HCT116 (cell line): Measurements from ENCODE around the gene ZNF592.

Experiments
- CBX3 ChIP-seq: IDR thresholded peaks from 2 replicates; pipeline ENCODE4 v1.6.1; 2012; ENCODE audit warnings: low read depth
- CTCF ChIP-seq, 3 experiments: fragments of 200-600 bp in 1 of 3; sonication (generic) in 1 of 3; IDR thresholded peaks in 2 of 3; conservative IDR thresholded peaks in 1 of 3; 2 replicates each; pipeline ENCODE4 v1.5.1; 2012 to 2017; ENCODE audit warnings: low read depth in 2 of 3, low read length in 2 of 3, antibody characterized with exemption in 1 of 3, borderline replicate concordance in 1 of 3, control low read depth in 1 of 3, mild to moderate bottlenecking in 1 of 3, mixed read lengths in 1 of 3, mixed run types in 1 of 3, moderate library complexity in 1 of 3; ENCODE audit not compliant: insufficient read depth in 1 of 3
- EZH2 ChIP-seq: fragments of 200-600 bp; sonication (generic); IDR thresholded peaks from 2 replicates; pipeline ENCODE4 v1.6.1; 2017; ENCODE audit warnings: antibody characterized with exemption, mixed run types
- POLR2A ChIP-seq: IDR thresholded peaks from 2 replicates; pipeline ENCODE4 v1.7.0; 2011; ENCODE audit warnings: borderline replicate concordance; ENCODE audit not compliant: insufficient read depth, insufficient read length; ENCODE audit errors: extremely low read depth
- SIN3A ChIP-seq: IDR thresholded peaks from 2 replicates; pipeline ENCODE4 v1.6.1; 2012; ENCODE audit warnings: low read depth
- TCF7L2 ChIP-seq: IDR thresholded peaks from 2 replicates; pipeline ENCODE4 v1.7.0; 2011; ENCODE audit warnings: borderline replicate concordance, inconsistent platforms; ENCODE audit not compliant: insufficient read depth, insufficient read length; ENCODE audit errors: extremely low read depth

GRCh38 chr15:84791763-84792162 lies 43.4 kb downstream of the ZNF592 start:
- TF ChIP-seq POLR2A: no peak
- no peak for TF ChIP-seq SIN3A
- no peak for TF ChIP-seq CBX3
- no peak for TF ChIP-seq EZH2
- no peak for TF ChIP-seq TCF7L2
- no peak for TF ChIP-seq CTCF (IDR thresholded peaks at IDR 0.05 in 2 of 3, conservative IDR thresholded peaks at IDR 0.05 in 1 of 3; ENCODE audit: borderline replicate concordance in 1 of 3, insufficient read depth in 1 of 3, low read depth in 2 of 3, low read length in 2 of 3)
